PFSK-1 (cell line): ENCODE data around the gene NIPA2.

ENCODE experiments used
- POLR2AphosphoS5 ChIP-seq: IDR thresholded peaks from 2 replicates; pipeline ENCODE4 v1.6.1; 2012; ENCODE audit warnings: low read depth, mild to moderate bottlenecking, control low read depth, low read length, moderate library complexity
- REST ChIP-seq, 2 experiments: IDR thresholded peaks; 2 replicates each; pipeline versions ENCODE4 v1.6.1 to v1.8.0; 2011 to 2012; ENCODE audit warnings: low read depth in 2 of 2, low read length in 2 of 2, control low read depth in 1 of 2, inconsistent platforms in 1 of 2, mild to moderate bottlenecking in 1 of 2, moderate library complexity in 1 of 2; ENCODE audit not compliant: insufficient read depth in 1 of 2
- TAF1 ChIP-seq: IDR thresholded peaks from 2 replicates; pipeline ENCODE4 v1.6.1; 2012; ENCODE audit warnings: low read length, control low read depth, borderline replicate concordance; ENCODE audit not compliant: insufficient read depth

DNA sequence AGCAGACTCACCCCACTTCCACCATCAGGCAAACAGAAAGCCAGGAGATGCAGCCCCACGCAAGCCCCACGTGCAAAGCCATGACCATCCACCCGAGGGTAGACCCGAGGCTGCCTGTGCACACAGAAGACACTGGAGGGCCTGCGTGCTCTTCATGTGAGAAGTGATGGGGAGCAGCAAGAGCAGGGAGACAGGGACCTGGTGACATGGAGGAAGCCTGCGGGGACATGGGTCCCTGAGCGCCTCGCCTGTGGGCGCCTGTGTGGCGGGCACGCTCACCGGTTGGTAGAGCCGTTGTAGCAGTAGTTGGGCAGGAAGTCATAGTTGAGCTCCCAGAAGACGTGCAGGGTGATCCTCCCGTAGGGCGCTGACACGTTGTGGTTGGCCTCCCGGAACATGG is 65.0 kb downstream of the NIPA2 start:
- TF ChIP-seq POLR2AphosphoS5 (no peak), TAF1 (no peak), REST (IDR thresholded peaks at IDR 0.05; ENCODE audit: insufficient read depth in 1 of 2, low read depth in 2 of 2, low read length in 2 of 2) (no peak)
